DOHH2 (cell line): ENCODE measurements around the gene TBL1XR1.

ENCODE experiments used
- H3F3A ChIP-seq: fragments of 200-600 bp; sonication (generic), shearing (Covaris generic); 2 replicates; pipeline ENCODE4 v1.6.0; 2016; ENCODE audit warnings: antibody characterized with exemption, mild to moderate bottlenecking; ENCODE audit not compliant: control insufficient read depth, insufficient read depth
- H3K27ac ChIP-seq: fragments of 200-600 bp; sonication (generic); 2 replicates; pipeline ENCODE4 v1.5.1; 2014; ENCODE audit warnings: low read depth, mild to moderate bottlenecking, low read length, moderate library complexity
- H3K27me3 ChIP-seq: fragments of 200-600 bp; sonication (generic); 2 replicates; pipeline ENCODE4 v1.6.1; 2014; ENCODE audit warnings: mild to moderate bottlenecking, low read length, mixed read lengths; ENCODE audit not compliant: control insufficient read depth
- H3K36me3 ChIP-seq: fragments of 200-600 bp; sonication (generic); 2 replicates; pipeline ENCODE4 v1.6.1; 2014; ENCODE audit warnings: mild to moderate bottlenecking, low read length, moderate library complexity, mixed read lengths; ENCODE audit not compliant: control insufficient read depth
- H3K4me1 ChIP-seq: fragments of 200-600 bp; sonication (generic); 2 replicates; pipeline ENCODE4 v1.6.1; 2014; ENCODE audit warnings: mild to moderate bottlenecking, low read length, mixed read lengths; ENCODE audit not compliant: control insufficient read depth
- H3K4me2 ChIP-seq: fragments of 200-600 bp; sonication (generic); 2 replicates; pipeline ENCODE4 v1.6.0; 2014; ENCODE audit warnings: mild to moderate bottlenecking, low read length, moderate library complexity
- H3K4me3 ChIP-seq: fragments of 200-600 bp; sonication (generic); 2 replicates; pipeline ENCODE4 v1.5.1; 2014; ENCODE audit warnings: mild to moderate bottlenecking, low read length, mixed read lengths
- H3K79me2 ChIP-seq: fragments of 200-600 bp; sonication (generic); 2 replicates; pipeline ENCODE4 v1.6.1; 2014; ENCODE audit warnings: mild to moderate bottlenecking, low read length, mixed read lengths; ENCODE audit not compliant: control insufficient read depth
- H3K9me2 ChIP-seq: fragments of 200-600 bp; sonication (generic); replicated peaks from 2 replicates; pipeline ENCODE4 v1.6.1; 2014; ENCODE audit warnings: mild to moderate bottlenecking, low read length, mixed read lengths; ENCODE audit not compliant: control insufficient read depth
- H3K9me3 ChIP-seq: fragments of 200-600 bp; sonication (generic); 2 replicates; pipeline ENCODE4 v1.6.1; 2014; ENCODE audit warnings: antibody characterized with exemption, low read length, mixed read lengths; ENCODE audit not compliant: control insufficient read depth, insufficient read depth
- H4K20me1 ChIP-seq: fragments of 200-600 bp; sonication (generic); 2 replicates; pipeline ENCODE4 v1.6.0; 2014; ENCODE audit warnings: low read depth, mild to moderate bottlenecking, antibody characterized with exemption, low read length, moderate library complexity; ENCODE audit not compliant: control insufficient read depth, insufficient read depth
- EZH2phosphoT487 ChIP-seq: fragments of 200-600 bp; sonication (generic); IDR thresholded peaks from 2 replicates; pipeline ENCODE4 v1.6.1; 2017; ENCODE audit warnings: borderline replicate concordance, mild to moderate bottlenecking, antibody characterized with exemption, low read length, moderate library complexity, mixed read lengths
- TF ChIP-seq, protein P1 (sequence below): fragments of 200-600 bp; sonication (generic); IDR thresholded peaks from one replicate; pipeline ENCODE4 v1.5.1; 2014; ENCODE audit warnings: antibody characterized with exemption, mild to moderate bottlenecking, low read depth, low read length; ENCODE audit not compliant: poor library complexity, severe bottlenecking

TBL1XR1 gene

DNA sequence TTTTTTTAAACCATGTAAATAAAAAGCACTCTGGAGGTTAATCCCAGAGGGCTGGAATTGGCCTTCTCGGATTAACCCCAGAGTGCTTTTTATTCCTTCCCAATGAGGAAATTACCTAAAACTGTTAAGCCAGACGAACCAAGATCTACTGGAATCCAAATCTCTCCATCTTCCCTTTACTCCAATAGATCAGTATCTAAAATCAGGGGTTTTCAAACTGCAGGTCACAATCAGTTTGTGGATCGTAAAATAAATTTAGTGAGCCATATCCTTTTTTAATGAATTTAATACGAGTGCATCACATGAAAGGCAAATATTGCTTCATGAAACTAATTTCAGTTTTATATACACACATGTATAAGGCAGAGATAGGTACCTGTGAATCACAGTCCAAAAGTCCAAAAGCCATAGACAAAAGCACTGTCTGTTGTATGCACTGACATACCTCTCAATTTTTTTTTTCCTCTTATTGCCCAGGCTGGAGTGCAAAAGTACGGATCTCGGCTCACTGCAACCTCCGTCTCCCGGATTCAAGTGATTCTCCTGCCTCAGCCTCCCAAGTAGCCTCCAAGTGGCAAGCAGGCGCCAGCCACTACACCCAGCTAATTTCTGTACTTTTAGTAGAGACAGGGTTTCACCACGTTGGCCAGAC, 61.3 kb downstream of the TBL1XR1 start:
- no peak for TF ChIP-seq EZH2phosphoT487
- TF ChIP-seq, protein P1, sequence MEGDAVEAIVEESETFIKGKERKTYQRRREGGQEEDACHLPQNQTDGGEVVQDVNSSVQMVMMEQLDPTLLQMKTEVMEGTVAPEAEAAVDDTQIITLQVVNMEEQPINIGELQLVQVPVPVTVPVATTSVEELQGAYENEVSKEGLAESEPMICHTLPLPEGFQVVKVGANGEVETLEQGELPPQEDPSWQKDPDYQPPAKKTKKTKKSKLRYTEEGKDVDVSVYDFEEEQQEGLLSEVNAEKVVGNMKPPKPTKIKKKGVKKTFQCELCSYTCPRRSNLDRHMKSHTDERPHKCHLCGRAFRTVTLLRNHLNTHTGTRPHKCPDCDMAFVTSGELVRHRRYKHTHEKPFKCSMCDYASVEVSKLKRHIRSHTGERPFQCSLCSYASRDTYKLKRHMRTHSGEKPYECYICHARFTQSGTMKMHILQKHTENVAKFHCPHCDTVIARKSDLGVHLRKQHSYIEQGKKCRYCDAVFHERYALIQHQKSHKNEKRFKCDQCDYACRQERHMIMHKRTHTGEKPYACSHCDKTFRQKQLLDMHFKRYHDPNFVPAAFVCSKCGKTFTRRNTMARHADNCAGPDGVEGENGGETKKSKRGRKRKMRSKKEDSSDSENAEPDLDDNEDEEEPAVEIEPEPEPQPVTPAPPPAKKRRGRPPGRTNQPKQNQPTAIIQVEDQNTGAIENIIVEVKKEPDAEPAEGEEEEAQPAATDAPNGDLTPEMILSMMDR = no peak
- 0 out of 2 replicates have a peak, but pooled peaks cover 2% of the 10 kb centered on the region for H3K4me1 ChIP-seq
- no peaks in the 10 kb centered on the region for H3K9me2 ChIP-seq
- no peak overlapping the region for H3K27ac ChIP-seq
- no peaks in the 10 kb centered on the region for H3K27me3 ChIP-seq
- H3K4me2 ChIP-seq = no peak overlapping the region
- peaks cover 45% of the 10 kb centered on the region for H4K20me1 ChIP-seq
- no peak overlapping the region for H3K4me3 ChIP-seq
- peaks cover 38% of the 10 kb centered on the region for H3K36me3 ChIP-seq
- H3F3A ChIP-seq = 0 out of 2 replicates have a peak, but pooled peaks cover 2% of the 10 kb centered on the region
- no peaks in the 10 kb centered on the region for H3K9me3 ChIP-seq
- H3K79me2 ChIP-seq = peaks cover 99% of the 10 kb centered on the region

DNA sequence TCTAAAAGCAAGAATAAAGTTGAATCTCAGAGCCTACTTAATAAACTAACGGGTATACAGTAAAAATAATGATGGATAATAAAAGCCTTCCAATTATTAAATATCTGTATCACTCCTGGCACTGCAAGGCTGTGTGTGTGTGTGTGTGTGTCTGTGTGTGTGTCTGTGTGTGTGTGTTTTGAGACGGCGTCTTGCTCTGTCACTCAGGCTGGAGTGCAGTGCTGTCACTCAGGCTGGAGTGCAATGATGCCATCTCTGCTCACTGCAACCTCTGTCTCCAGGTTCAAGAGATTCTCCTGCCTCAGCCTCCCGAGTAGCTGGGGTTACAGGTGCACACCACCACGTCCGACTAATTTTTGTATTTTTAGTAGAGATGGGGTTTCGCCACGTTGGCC, 62.5 kb downstream of the TBL1XR1 start:
- Histone ChIP-seq H3K27ac (no peak overlapping the region), H3K27me3 (no peaks in the 10 kb centered on the region)
- no peak for TF ChIP-seq EZH2phosphoT487
- TF ChIP-seq, protein P1 = no peak

DNA sequence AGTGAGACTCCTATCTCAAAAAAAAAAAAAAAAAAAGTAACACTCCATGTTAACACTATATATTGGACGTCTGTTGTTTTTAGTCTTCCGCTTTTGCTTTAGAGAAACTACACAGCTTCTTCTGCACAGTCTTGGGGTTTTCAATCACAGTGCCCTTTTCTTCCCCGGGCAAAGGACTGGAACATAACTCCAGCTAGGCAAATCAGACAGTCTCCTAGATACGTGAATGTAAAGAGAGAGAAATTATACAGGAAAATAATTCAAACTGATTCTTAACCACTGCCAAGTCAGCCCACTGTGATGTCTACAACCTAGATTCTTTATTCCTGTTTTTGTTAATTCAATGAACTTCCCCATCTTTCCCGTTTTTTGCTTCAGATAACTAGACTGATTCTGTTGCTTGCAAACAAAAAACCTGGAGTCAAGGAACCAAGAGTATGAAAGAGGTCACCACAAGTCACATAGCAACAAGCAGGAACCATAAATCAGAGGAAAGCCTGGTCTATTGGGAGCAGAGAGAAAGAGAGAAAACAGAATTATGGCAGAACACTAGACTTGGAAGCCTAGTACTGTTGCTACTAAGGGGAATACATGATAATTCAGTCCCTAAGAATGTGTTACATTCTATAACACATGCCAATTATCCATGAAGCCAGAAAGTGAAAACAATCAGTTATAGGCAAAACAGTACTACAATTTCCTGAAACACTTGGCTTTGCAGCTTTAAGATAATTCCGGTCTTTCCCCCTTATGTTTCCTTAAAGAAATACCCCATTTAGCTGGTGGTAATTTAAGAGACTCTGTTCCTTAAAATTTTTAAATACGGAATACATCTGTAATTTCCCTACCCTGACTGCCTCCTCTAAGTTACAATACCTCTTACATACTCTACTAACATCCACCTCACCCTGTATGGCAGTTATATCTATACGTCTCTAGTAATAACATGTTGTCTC, 63.1 kb downstream of the TBL1XR1 start:
- H3K4me2 ChIP-seq = no peak overlapping the region
- no peak for TF ChIP-seq EZH2phosphoT487
- TF ChIP-seq, protein P1 = no peak
- peaks cover 48% of the 10 kb centered on the region for H3K36me3 ChIP-seq
- 0 out of 2 replicates have a peak, but pooled peaks cover 5% of the 10 kb centered on the region for H3F3A ChIP-seq
- peaks cover 99% of the 10 kb centered on the region for H3K79me2 ChIP-seq
- H3K27ac ChIP-seq = no peak overlapping the region
- no peaks in the 10 kb centered on the region for H3K9me3 ChIP-seq
- H3K4me3 ChIP-seq = no peak overlapping the region
- 0 out of 2 replicates have a peak, but pooled peaks cover 2% of the 10 kb centered on the region for H3K4me1 ChIP-seq
- H4K20me1 ChIP-seq = peaks cover 51% of the 10 kb centered on the region
- H3K27me3 ChIP-seq = no peaks in the 10 kb centered on the region
- H3K9me2 ChIP-seq = no peaks in the 10 kb centered on the region

More for the DNA sequence above, 62.5 kb downstream of the TBL1XR1 start:
- H3F3A ChIP-seq = 0 out of 2 replicates have a peak, but pooled peaks cover 5% of the 10 kb centered on the region
- peaks cover 47% of the 10 kb centered on the region for H4K20me1 ChIP-seq
- no peak overlapping the region for H3K4me2 ChIP-seq
- H3K79me2 ChIP-seq = peaks cover 99% of the 10 kb centered on the region
- 0 out of 2 replicates have a peak, but pooled peaks cover 2% of the 10 kb centered on the region for H3K4me1 ChIP-seq
- no peaks in the 10 kb centered on the region for H3K9me2 ChIP-seq
- H3K36me3 ChIP-seq = peaks cover 42% of the 10 kb centered on the region
- no peaks in the 10 kb centered on the region for H3K9me3 ChIP-seq
- no peak overlapping the region for H3K4me3 ChIP-seq
